Astrocyte (in vitro differentiated cells and primary cell): Measurements from ENCODE around the gene ARRB1. TPM values are rescaled to one million over a fixed set of nuclear protein-coding genes. Genes with fewer than 3 reads are reported as not detected.

Source experiments
- DNase-seq: peaks from one replicate; pipeline ENCODE4 v3.0.0-alpha.2; 2010; ENCODE audit warnings: low read depth
- FAIRE-seq: peaks from 2 replicates; lab custom pipeline; 2011; peaks lifted over from hg19 to GRCh38; lab: Jason Lieb, UNC
- H2AFZ ChIP-seq: 2 replicates; pipeline ENCODE4 v1.6.0; 2012; ENCODE audit warnings: low read depth, low read length, inconsistent platforms
- H3K27ac ChIP-seq: 2 replicates; pipeline ENCODE4 v1.5.1; 2011; ENCODE audit warnings: low read depth, low read length, inconsistent platforms
- H3K27me3 ChIP-seq: 2 replicates; pipeline ENCODE4 v1.6.0; 2011; ENCODE audit warnings: low read length, inconsistent platforms; ENCODE audit not compliant: insufficient read depth
- H3K36me3 ChIP-seq: 2 replicates; pipeline ENCODE4 v1.5.1; 2011; ENCODE audit warnings: low read length, inconsistent platforms; ENCODE audit not compliant: insufficient read depth
- H3K4me1 ChIP-seq: 2 replicates; pipeline ENCODE4 v1.5.1; 2011; ENCODE audit warnings: low read length, inconsistent platforms; ENCODE audit not compliant: insufficient read depth
- H3K4me2 ChIP-seq: 2 replicates; pipeline ENCODE4 v1.6.0; 2012; ENCODE audit warnings: low read length, inconsistent platforms
- H3K4me3 ChIP-seq: 2 replicates; pipeline ENCODE4 v1.5.1; 2011; ENCODE audit warnings: low read depth, mild to moderate bottlenecking, low read length, inconsistent platforms; ENCODE audit not compliant: insufficient read depth
- H3K79me2 ChIP-seq: 2 replicates; pipeline ENCODE4 v1.6.0; 2012; ENCODE audit warnings: mild to moderate bottlenecking, low read length, inconsistent platforms; ENCODE audit not compliant: insufficient read depth
- H3K9ac ChIP-seq: 2 replicates; pipeline ENCODE4 v1.6.0; 2012; ENCODE audit warnings: mild to moderate bottlenecking, low read length, inconsistent platforms
- H3K9me3 ChIP-seq: 2 replicates; pipeline ENCODE4 v1.5.1; 2012; ENCODE audit warnings: low read depth, mild to moderate bottlenecking, low read length, inconsistent platforms; ENCODE audit not compliant: insufficient read depth
- H4K20me1 ChIP-seq: 2 replicates; pipeline ENCODE4 v1.6.0; 2012; ENCODE audit warnings: low read length, inconsistent platforms; ENCODE audit not compliant: insufficient read depth
- H3K27ac Mint-ChIP-seq: one replicate; pipeline ENCODE4 v1.8.0; 2021; ENCODE audit warnings: mild to moderate bottlenecking, mixed read lengths; ENCODE audit not compliant: unreplicated experiment
- H3K27me3 Mint-ChIP-seq: one replicate; pipeline ENCODE4 v1.8.0; 2021; ENCODE audit warnings: low read depth, mixed read lengths; ENCODE audit not compliant: unreplicated experiment
- H3K36me3 Mint-ChIP-seq: one replicate; pipeline ENCODE4 v1.8.0; 2021; ENCODE audit warnings: low read depth, mixed read lengths; ENCODE audit not compliant: unreplicated experiment
- H3K4me1 Mint-ChIP-seq: one replicate; pipeline ENCODE4 v1.8.0; 2021; ENCODE audit warnings: low read depth, mixed read lengths; ENCODE audit not compliant: unreplicated experiment
- H3K4me3 Mint-ChIP-seq: one replicate; pipeline ENCODE4 v1.8.0; 2021; ENCODE audit warnings: mild to moderate bottlenecking, moderate library complexity, mixed read lengths; ENCODE audit not compliant: unreplicated experiment
- H3K9me3 Mint-ChIP-seq: one replicate; pipeline ENCODE4 v1.8.0; 2021; ENCODE audit warnings: mild to moderate bottlenecking, mixed read lengths; ENCODE audit not compliant: unreplicated experiment
- EZH2 ChIP-seq: IDR thresholded peaks from 2 replicates; pipeline ENCODE4 v1.6.1; 2012; ENCODE audit warnings: mild to moderate bottlenecking, low read length, inconsistent platforms; ENCODE audit not compliant: insufficient read depth
- total RNA-seq: library from RNA; stranded (reverse); gene quantifications from 2 replicates; pipeline ENCODE4 v1.2.1, GENCODE V29; 2021
- TF ChIP-seq, protein P1 (sequence below): IDR thresholded peaks from 2 replicates; pipeline ENCODE4 v1.5.1; 2011; ENCODE audit warnings: low read depth, mild to moderate bottlenecking, inconsistent platforms, low read length, moderate library complexity; ENCODE audit not compliant: insufficient read depth

The ARRB1 gene
- total RNA-seq, 1 donor from 2014 or later: 28.5 TPM

DNA sequence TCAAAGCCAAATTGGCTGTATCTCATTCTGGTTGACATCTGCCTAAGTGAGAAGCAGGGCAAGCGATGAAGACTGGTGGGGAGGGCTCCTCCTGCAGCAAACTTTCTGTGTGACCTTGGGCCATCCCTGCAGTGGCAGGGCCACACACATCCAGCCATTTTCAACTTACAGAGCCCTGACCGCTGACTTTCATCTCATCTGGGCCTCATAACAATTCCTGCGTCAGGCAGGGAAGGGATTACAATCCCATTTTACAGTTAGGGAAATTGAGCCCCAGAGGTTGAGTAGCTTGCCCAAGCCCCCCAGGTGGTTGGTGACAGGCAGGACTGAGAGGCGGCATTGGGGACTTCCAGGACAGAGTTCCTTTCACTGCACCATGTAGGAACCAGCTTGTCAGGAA, 89.0 kb downstream of the ARRB1 start:
- Histone ChIP-seq H3K27ac (no peak overlapping the region), H3K27me3 (peaks cover 7% of the 10 kb centered on the region), H3K4me2 (no peak overlapping the region), H3K9me3 (no peaks in the 10 kb centered on the region), H3K4me1 (no peaks in the 10 kb centered on the region), H3K79me2 (no peaks in the 10 kb centered on the region), H2AFZ (no peak overlapping the region), H3K4me3 (no peak overlapping the region), H4K20me1 (no peaks in the 10 kb centered on the region), H3K36me3 (no peaks in the 10 kb centered on the region), H3K9ac (no peak overlapping the region)
- no peak overlapping the region for H3K4me3 Mint-ChIP-seq
- FAIRE-seq (no peak), DNase-seq (no peak)
- H3K27me3 Mint-ChIP-seq: peaks cover 21% of the 10 kb centered on the region
- H3K36me3 Mint-ChIP-seq: peaks cover 16% of the 10 kb centered on the region
- H3K27ac Mint-ChIP-seq: no peak overlapping the region
- TF ChIP-seq, protein P1, sequence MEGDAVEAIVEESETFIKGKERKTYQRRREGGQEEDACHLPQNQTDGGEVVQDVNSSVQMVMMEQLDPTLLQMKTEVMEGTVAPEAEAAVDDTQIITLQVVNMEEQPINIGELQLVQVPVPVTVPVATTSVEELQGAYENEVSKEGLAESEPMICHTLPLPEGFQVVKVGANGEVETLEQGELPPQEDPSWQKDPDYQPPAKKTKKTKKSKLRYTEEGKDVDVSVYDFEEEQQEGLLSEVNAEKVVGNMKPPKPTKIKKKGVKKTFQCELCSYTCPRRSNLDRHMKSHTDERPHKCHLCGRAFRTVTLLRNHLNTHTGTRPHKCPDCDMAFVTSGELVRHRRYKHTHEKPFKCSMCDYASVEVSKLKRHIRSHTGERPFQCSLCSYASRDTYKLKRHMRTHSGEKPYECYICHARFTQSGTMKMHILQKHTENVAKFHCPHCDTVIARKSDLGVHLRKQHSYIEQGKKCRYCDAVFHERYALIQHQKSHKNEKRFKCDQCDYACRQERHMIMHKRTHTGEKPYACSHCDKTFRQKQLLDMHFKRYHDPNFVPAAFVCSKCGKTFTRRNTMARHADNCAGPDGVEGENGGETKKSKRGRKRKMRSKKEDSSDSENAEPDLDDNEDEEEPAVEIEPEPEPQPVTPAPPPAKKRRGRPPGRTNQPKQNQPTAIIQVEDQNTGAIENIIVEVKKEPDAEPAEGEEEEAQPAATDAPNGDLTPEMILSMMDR: no peak
- TF ChIP-seq EZH2: no peak
- H3K9me3 Mint-ChIP-seq: no peaks in the 10 kb centered on the region
- H3K4me1 Mint-ChIP-seq: no peaks in the 10 kb centered on the region

DNA sequence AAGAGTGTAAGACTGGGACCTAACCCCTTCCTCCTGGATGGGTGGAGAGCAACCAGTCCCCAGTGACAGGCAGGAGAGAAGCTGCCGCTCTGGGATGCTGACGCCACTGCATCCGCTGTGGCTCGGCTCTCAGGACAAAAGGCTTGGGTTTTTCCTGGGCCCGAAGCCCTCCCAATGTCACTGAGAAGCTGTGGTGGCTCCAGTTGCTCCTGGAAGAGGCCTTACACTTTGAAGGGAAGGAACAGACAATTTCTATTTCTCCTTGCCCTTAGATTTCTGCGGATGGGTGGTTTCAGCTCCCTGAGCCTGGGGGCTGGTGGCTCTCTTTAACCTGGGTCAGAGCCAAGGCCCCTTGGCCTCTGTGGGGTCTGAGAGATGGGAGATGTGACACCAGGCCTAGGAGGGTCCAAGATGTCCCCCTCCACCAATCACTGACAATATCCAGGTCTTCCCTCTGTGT, 89.5 kb downstream of the ARRB1 start:
- Histone ChIP-seq H3K79me2 (no peaks in the 10 kb centered on the region), H3K36me3 (no peaks in the 10 kb centered on the region), H3K4me1 (no peaks in the 10 kb centered on the region), H3K27me3 (peaks cover 7% of the 10 kb centered on the region), H3K9me3 (no peaks in the 10 kb centered on the region), H3K9ac (no peak overlapping the region), H2AFZ (no peak overlapping the region), H3K4me2 (no peak overlapping the region), H4K20me1 (no peaks in the 10 kb centered on the region), H3K4me3 (no peak overlapping the region), H3K27ac (no peak overlapping the region)
- Mint-ChIP-seq H3K27ac (no peak overlapping the region), H3K27me3 (peaks cover 24% of the 10 kb centered on the region), H3K4me3 (no peak overlapping the region), H3K9me3 (no peaks in the 10 kb centered on the region), H3K4me1 (no peaks in the 10 kb centered on the region), H3K36me3 (peaks cover 14% of the 10 kb centered on the region)
- FAIRE-seq (no peak), DNase-seq (no peak)
- TF ChIP-seq, protein P1: no peak
- TF ChIP-seq EZH2: no peak

DNA sequence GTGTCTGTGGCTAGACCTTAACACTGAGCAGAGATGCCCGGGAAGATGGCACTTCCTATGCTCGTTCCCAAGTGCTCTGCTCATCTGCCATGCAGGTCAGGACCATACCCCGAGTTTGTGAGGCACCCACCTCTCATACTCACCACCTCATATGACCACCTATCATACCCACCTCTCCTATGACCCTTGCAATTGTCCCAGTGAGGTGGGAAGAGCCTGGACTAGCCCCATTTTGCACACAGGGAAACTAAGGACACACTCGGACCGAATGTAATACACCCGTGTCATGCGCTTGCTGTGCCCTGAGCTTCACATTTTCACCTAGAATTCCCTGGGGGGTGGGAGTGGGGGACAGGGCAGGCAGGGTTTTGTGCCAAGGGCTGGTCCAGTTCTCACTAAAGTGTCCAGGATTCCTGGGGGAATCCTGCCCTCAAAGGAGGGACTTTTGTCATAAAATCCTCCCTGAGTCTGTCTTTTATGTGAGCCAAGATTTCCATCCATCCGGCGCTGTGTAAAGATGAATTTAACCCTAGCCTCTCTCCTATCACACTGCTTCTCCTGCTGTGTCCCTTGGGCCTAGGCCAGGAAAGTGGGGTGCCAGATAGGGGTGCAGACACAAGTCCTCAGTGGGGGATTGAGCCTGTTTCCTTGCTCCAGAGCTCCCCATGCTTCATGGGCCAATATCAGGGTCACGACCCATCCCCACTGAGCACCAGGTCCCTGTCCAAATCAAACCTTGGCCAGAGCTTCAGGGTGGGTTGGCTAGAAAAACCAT, 90.9 kb downstream of the ARRB1 start:
- Mint-ChIP-seq H3K9me3 (no peaks in the 10 kb centered on the region), H3K27ac (no peak overlapping the region), H3K4me1 (no peaks in the 10 kb centered on the region), H3K4me3 (no peak overlapping the region), H3K36me3 (peaks cover 8% of the 10 kb centered on the region), H3K27me3 (peaks cover 24% of the 10 kb centered on the region)
- H3K4me3 ChIP-seq: no peak overlapping the region
- H3K4me1 ChIP-seq: no peaks in the 10 kb centered on the region
- H3K36me3 ChIP-seq: no peaks in the 10 kb centered on the region
- H4K20me1 ChIP-seq: no peaks in the 10 kb centered on the region
- FAIRE-seq (no peak), DNase-seq (no peak)
- H3K9me3 ChIP-seq: no peaks in the 10 kb centered on the region
- no peaks in the 10 kb centered on the region for H3K79me2 ChIP-seq
- no peak overlapping the region for H2AFZ ChIP-seq
- H3K9ac ChIP-seq: no peak overlapping the region
- H3K4me2 ChIP-seq: no peak overlapping the region
- H3K27me3 ChIP-seq: peaks cover 7% of the 10 kb centered on the region
- TF ChIP-seq EZH2: no peak
- TF ChIP-seq, protein P1: no peak
- H3K27ac ChIP-seq: no peak overlapping the region
